NCI-H510A treated with DMSO at 0.1 percent for 48 hours (cell line): ENCODE results near the gene PTGFRN.
A peak's percentile ranks its signal among the peaks of the same experiment; 100 is the strongest.

Experiments used
- DNase-seq: peaks from one replicate; lab custom pipeline; 2025; lab: John Stamatoyannopoulos, UW

Gene PTGFRN

GRCh38 chr1:116889380-116889779, 20.3 kb upstream of the PTGFRN start:
- no peak for DNase-seq

GRCh38 chr1:116891396-116892079, 18.2 kb upstream of the PTGFRN start:
- DNase-seq: no peak

DNA sequence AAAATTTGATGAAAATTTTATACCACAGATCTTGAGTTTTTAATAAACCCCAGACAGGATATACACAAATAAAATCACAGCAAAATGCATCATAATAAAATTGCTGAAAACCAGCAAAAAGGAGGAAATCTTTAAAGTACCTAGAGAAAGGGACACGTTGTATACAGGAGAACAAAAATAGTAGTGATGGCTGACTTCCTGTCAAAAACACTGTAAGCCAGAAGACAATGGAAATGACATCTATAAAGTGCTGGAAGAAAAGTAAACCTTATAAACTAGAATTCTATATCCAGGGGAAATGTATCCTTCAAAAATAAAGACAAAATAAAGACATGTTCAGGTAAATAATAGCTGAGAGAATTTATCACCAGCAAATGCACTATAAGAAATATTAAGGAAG, 14.6 kb upstream of the PTGFRN start:
- DNase-seq: no peak

DNA sequence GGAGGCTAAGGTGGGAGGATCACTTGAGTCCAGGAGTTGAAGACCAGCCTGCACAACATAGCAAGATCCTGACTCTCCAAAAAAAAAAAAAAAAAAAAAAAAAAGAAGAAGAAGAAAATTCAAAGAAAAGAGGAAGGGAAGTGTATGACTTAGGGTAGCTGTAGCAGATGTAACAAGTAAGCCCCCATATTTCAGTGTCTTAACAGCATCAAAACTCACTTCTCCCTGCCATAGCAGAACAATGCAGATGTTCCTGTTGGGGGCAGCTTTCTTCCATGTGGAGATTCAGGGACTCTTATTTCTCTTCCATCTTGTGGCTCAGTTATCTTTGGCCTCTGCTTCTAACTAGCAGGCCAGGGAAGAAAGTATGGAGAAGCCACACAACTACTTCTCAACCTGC, 10.2 kb upstream of the PTGFRN start:
- DNase-seq: no peak

GRCh38 chr1:116900471-116901365, 9.0 kb upstream of the PTGFRN start:
- DNase-seq: no peak

DNA sequence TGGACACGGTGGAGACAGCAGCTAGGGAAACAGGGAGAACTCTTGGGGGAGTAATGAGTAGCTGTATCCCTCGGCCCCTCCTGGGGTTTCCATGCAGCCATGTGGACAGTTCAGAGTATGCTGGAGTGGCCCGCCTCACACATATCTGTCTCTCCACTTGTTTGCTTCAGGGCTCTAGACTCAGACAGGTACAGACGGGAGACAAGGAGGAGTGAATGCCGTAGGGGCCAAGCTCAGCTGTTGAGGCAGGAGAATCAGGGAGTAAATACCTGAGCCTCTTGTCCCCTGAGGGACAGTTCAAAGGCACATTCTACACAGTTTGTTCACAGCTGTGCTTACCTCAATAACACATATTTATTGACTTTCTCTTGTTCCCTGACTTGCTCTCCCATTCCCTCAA, 7.7 kb upstream of the PTGFRN start:
- no peak for DNase-seq

- no peak for DNase-seq
Observed at GRCh38 chr1:116902723-116903383, 6.9 kb upstream of the PTGFRN start.

DNA sequence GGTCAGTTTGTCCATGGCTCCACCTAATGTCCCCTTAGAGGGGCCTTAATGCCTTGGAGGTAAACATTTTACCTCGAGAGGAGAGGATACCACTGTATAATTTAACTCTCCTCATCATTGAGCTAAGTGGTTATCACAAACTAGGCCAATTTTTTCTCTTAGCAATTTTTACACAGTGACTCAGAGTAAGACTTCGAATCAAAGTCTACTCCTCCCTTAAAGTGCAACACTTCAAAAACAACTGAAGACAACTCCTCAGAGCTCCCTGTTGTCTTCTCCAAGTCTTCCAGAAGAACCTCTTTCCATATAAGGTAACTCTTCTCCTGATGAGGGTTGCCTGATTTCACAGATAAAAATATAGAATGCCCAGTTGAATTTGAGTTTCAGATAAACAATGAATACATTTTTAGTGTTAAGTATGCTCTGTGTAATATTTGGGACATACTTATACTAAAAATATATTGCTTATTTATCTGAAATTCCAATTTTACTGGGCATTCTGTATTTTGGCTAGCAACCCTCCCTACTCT, 4.9 kb upstream of the PTGFRN start:
- no peak for DNase-seq

GRCh38 chr1:116906812-116907211, 2.9 kb upstream of the PTGFRN start:
- DNase-seq: no peak

DNA sequence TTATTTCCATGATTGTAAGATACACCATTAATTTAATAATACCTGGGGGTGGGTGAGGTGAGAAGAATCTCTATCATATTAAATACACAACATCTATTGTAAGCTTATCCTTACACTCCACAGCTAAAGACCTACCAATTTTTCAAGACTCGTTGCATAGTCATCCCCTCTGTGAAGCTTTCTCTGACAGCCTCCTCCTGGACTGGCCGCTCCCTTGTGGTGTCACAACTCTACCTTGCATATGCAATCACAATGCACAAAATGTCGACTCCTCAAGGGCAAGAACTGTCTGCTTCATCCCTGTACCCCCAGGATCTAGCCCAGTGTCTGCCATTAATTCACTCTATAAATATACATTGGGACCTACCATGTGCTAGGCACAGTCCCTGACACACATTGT, 2.4 kb upstream of the PTGFRN start:
- DNase-seq: no peak

- no peak for DNase-seq
Observed at GRCh38 chr1:116908266-116908665, 1.4 kb upstream of the PTGFRN start.

DNA sequence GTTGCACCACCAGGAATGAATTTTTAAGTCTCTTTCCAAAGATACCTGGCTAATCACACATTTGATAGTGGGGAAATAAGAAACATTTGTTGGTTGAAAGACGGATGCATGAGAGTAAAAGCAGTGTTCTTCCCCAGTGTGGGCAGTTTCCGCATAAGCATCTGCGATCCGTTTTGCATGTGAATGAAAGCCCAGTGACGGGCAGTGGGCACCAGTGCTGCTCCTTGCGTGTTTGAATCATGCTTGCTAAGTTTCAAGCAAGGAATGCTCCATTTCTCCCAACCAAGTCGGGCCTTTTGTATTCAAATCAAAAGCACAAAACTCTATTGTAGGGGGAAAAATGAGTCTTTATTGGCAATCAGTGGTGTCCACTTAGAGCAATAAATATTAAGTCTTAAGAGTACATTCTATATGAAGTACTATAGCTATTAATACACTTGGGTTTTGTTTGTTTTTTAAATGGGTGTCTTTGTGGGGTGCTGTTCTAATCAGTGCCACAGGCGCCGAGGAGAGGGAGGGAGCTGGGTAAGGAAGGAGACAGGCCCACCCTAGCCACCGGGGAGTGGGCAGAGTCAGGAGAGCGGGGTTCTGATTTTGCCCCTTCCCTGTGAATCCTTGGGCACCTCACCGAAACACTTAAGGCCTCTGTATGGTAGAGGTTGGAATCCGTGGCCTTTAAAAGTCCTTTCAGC, 750 bp upstream of the PTGFRN start:
- no peak for DNase-seq

GRCh38 chr1:116910379-116911187, 867 bp downstream of the PTGFRN start:
- DNase-seq: peak; percentile 23

DNA sequence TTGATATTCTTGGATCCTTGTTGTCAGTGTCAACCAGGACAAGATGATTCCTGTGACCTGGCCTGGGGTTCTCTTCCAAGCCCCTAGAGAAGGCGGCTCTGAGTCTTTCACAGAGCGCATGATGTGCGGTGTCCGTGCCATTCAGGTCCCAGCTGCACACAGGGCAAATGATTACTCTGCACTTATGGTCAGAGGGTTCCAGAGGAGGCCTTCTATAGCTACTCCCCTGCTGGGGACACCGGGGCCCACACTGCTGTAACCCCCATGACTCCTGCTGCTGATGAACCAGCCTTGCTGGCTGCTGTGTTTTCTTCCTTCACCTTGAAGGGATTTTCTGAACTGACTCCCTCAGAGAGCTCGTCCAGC, 1.5 kb downstream of the PTGFRN start:
- peak; percentile 12 for DNase-seq

- no peak for DNase-seq
Observed at GRCh38 chr1:116911779-116912469, 2.2 kb downstream of the PTGFRN start.

DNA sequence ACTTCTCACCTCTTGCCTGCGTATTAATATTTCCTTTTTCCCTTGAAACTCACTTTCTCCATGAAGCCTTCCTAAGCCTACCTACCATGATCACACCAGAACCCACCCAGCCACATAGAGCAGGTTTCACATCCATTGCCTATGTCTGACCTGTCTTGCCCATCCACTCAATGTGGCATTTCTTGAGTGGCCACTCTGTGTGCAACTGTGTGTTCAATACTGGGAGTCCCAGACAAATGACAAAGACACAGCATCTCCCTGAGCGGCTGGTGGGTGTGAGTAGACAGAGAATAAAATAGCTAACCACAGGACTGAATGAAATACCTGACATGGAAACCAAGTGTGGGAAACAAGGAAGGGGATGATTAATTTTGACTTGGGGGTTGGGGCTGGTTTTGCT, 3.1 kb downstream of the PTGFRN start:
- DNase-seq: no peak

DNA sequence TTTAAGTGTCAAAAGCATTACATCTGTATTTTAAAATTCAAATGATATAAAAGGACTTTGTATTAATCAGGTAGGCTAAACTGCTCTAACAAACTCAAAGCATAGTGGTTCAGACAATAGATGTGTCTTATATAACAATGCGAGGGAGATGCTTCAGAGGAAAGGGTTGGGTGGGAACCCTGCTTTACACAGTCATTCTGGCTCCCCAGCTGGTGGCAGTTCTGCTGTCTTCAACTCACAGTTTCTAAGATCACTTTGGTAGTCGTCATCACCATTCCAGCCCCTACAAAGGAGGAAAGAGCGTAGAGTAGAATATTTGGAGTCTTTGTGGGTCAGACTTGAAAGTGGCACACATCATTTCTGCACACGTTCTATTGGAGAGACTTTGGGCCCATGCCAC, 4.2 kb downstream of the PTGFRN start:
- no peak for DNase-seq

- no peak for DNase-seq
Observed at GRCh38 chr1:116914667-116915066, 5.0 kb downstream of the PTGFRN start.

DNA sequence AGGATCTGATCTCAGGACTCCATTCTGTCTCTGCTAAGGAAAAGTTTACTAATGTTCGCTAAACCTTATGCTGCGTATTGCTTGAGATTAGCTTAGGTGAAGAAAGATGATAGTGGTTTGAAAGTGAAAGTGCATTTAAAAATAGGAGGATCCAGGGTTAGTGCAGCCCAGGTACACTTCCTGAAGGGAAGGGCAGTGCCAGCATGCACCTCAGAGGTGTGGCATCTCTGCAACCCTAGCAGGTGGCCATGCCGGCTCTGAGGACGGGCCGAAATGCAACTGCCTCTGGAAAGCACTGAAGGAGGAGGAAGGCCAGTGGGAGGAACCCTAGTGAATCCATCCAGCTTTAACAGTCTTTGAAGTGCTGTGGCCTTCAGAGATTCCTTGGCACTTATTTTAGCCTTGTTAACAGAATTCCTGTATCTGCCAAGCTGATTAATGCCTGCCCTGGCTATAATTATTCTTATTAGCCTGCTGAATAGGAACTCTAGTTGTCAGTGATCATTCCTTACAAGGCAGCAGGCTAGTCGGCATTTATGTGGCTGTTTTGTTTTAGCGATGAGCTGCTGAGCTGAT, 5.5 kb downstream of the PTGFRN start:
- DNase-seq: peak; percentile 13

- no peak for DNase-seq
Observed at GRCh38 chr1:116916002-116916401, 6.3 kb downstream of the PTGFRN start.
